Stimulated activated naive CD8-positive, alpha-beta T cell treated with anti-CD3 and anti-CD28 coated beads, Interleukin-15, Interleukin-2, amounts not matched to agents 100 ng/mL and 50 ng/mL, for 24 hours (primary cell): ENCODE results near the gene PUS7.
"Not testable (repeated sequence)": the region's sequence is repeated elsewhere in the genome, so short reads cannot be mapped to it uniquely, and the experiment has no call there.

ENCODE experiments used
- H3K27ac Mint-ChIP-seq: one replicate; pipeline ENCODE4 v1.8.0; 2021; ENCODE audit warnings: mild to moderate bottlenecking, mixed read lengths
- H3K27me3 Mint-ChIP-seq: one replicate; pipeline ENCODE4 v1.8.0; 2021; ENCODE audit warnings: mixed read lengths
- H3K36me3 Mint-ChIP-seq: one replicate; pipeline ENCODE4 v1.8.0; 2021; ENCODE audit warnings: low read depth, mixed read lengths
- H3K4me1 Mint-ChIP-seq: one replicate; pipeline ENCODE4 v1.8.0; 2021; ENCODE audit warnings: low read depth, mixed read lengths
- H3K4me3 Mint-ChIP-seq: one replicate; pipeline ENCODE4 v1.8.0; 2021; ENCODE audit warnings: mild to moderate bottlenecking, mixed read lengths
- H3K9me3 Mint-ChIP-seq: one replicate; pipeline ENCODE4 v1.8.0; 2021; ENCODE audit warnings: mixed read lengths

Gene PUS7

DNA sequence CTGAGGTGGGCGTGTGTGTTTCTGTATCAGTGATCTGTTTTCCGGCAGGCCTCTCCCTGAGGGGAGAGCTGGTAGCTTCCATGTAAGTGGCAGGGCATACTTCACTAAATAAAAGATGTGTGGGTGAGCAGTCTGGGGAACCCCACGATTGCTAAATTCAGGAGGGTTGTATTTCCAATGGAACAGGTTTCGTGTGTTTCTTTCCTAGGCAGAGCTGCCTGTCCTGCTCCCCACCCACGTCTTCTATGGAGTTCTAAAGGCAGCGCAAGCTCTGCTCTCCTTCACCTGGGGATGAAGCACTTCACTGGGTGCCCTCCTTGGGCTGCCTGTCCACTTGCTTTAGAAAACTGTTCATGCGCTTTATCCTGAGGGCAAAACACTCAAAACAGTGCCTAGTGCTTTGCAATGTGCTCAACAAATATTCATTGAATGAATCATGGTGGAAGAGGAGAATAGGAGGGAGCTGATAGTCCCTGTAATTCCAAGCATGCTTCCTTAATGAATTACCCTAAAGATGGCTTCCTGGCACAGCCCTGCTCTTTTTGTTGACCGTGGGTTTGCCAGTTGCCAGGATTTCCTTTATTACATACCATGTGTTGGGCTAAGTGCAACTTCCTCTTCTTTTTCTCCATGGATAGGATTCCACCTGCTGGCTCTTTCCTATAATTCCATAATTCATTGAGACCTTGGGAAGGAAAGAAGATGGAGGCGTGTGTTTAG, 82.7 kb downstream of the PUS7 start:
- no peak overlapping the region for H3K27ac Mint-ChIP-seq
- peaks cover 7% of the 10 kb centered on the region for H3K4me1 Mint-ChIP-seq
- no peak overlapping the region for H3K4me3 Mint-ChIP-seq
- no peaks in the 10 kb centered on the region for H3K9me3 Mint-ChIP-seq
- no peaks in the 10 kb centered on the region for H3K36me3 Mint-ChIP-seq
- no peaks in the 10 kb centered on the region for H3K27me3 Mint-ChIP-seq

DNA sequence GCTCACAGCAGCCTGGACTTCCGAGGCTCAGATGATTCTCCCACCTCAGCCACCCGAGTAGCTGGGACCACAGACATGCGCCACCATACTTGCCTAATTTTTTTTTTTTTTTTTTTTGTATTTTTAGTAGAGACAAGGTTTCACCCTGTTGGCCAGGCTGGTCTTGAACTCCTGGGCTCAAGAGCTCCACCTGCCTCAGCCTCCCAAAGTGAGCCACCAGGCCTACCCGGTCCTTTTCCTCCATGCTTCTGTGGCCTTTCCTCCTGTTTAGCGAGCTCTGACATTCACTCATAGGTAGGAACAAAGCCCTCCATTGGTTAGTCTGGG, 83.3 kb downstream of the PUS7 start:
- no peaks in the 10 kb centered on the region for H3K9me3 Mint-ChIP-seq
- no peak overlapping the region for H3K27ac Mint-ChIP-seq

DNA sequence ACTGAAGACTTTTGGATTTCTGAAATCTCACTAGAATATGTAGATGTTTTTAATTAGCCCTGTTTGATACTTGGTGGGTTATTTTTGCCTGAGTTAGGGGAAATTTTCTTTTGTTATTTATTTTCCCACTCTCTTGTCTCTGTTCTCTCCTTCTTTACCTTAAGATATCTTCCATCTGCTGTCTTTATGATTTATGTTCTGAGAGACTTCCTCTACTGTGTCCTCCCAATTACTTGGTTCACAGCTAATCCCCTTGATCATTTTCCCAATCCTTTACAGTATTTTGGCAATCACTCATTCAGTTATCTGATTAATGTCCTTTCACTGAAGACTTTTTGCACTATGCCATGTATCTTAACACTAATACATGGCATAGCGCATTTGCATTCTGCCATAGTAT, 83.8 kb downstream of the PUS7 start:
- Mint-ChIP-seq H3K27me3 (no peaks in the 10 kb centered on the region), H3K27ac (no peak overlapping the region), H3K4me1 (peaks cover 6% of the 10 kb centered on the region), H3K9me3 (no peaks in the 10 kb centered on the region), H3K36me3 (no peaks in the 10 kb centered on the region), H3K4me3 (no peak overlapping the region)

More for the DNA sequence above, 83.3 kb downstream of the PUS7 start:
- no peaks in the 10 kb centered on the region for H3K27me3 Mint-ChIP-seq
- peaks cover 6% of the 10 kb centered on the region for H3K4me1 Mint-ChIP-seq
- no peak overlapping the region for H3K4me3 Mint-ChIP-seq
- no peaks in the 10 kb centered on the region for H3K36me3 Mint-ChIP-seq

GRCh38 chr7:105437356-105437755, 84.7 kb downstream of the PUS7 start:
- H3K27ac Mint-ChIP-seq, H3K4me1 Mint-ChIP-seq, H3K27me3 Mint-ChIP-seq, H3K36me3 Mint-ChIP-seq, H3K9me3 Mint-ChIP-seq, H3K4me3 Mint-ChIP-seq: not testable (repeated sequence)

- Mint-ChIP-seq H3K4me1 (peaks cover 13% of the 10 kb centered on the region), H3K27me3 (no peaks in the 10 kb centered on the region), H3K9me3 (no peaks in the 10 kb centered on the region), H3K36me3 (no peaks in the 10 kb centered on the region), H3K27ac (no peak overlapping the region), H3K4me3 (no peak overlapping the region)
Observed at GRCh38 chr7:105429746-105430612, 92.1 kb downstream of the PUS7 start.

GRCh38 chr7:105426606-105427146, 95.4 kb downstream of the PUS7 start:
- Mint-ChIP-seq H3K27me3 (no peaks in the 10 kb centered on the region), H3K36me3 (no peaks in the 10 kb centered on the region), H3K4me1 (peaks cover 13% of the 10 kb centered on the region), H3K4me3 (no peak overlapping the region), H3K9me3 (no peaks in the 10 kb centered on the region), H3K27ac (peak overlapping the region; percentile 15)

GRCh38 chr7:105423987-105424386, 98.1 kb downstream of the PUS7 start:
- H3K4me1 Mint-ChIP-seq = peaks cover 13% of the 10 kb centered on the region
- no peak overlapping the region for H3K4me3 Mint-ChIP-seq
- no peaks in the 10 kb centered on the region for H3K27me3 Mint-ChIP-seq
- H3K36me3 Mint-ChIP-seq = no peaks in the 10 kb centered on the region
- no peak overlapping the region for H3K27ac Mint-ChIP-seq
- H3K9me3 Mint-ChIP-seq = no peaks in the 10 kb centered on the region

- H3K4me3 Mint-ChIP-seq = no peak overlapping the region
- no peaks in the 10 kb centered on the region for H3K4me1 Mint-ChIP-seq
- H3K27me3 Mint-ChIP-seq = no peaks in the 10 kb centered on the region
- H3K27ac Mint-ChIP-seq = no peak overlapping the region
- H3K36me3 Mint-ChIP-seq = no peaks in the 10 kb centered on the region
- no peaks in the 10 kb centered on the region for H3K9me3 Mint-ChIP-seq
Observed at GRCh38 chr7:105413887-105414437, 108.1 kb downstream of the PUS7 start.

- H3K27ac Mint-ChIP-seq, H3K27me3 Mint-ChIP-seq, H3K36me3 Mint-ChIP-seq, H3K4me3 Mint-ChIP-seq, H3K4me1 Mint-ChIP-seq, H3K9me3 Mint-ChIP-seq: not testable (repeated sequence)
Observed at GRCh38 chr7:105410774-105411173, 111.3 kb downstream of the PUS7 start.

DNA sequence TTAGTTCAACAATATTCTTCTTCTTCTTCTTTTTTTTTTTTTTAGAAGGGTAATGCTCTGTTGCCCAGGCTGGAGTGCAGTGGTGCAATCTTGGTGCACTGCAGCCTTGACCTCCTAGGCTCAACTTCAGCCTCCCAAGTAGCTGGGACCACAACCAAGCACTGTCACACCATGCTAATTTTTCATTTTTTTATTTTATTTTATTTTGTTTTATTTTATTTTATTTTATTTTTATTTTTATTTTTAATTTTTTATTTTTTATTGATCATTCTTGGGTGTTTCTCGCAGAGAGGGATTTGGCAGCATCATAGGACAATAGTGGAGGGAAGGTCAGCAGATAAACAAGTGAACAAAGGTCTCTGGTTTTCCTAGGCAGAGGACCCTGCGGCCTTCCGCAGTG, 112.3 kb downstream of the PUS7 start:
- not testable (repeated sequence) for H3K4me3 Mint-ChIP-seq, H3K36me3 Mint-ChIP-seq, H3K27ac Mint-ChIP-seq, H3K4me1 Mint-ChIP-seq, H3K27me3 Mint-ChIP-seq, H3K9me3 Mint-ChIP-seq

GRCh38 chr7:105408791-105409410, 113.2 kb downstream of the PUS7 start:
- no peaks in the 10 kb centered on the region for H3K4me1 Mint-ChIP-seq
- H3K9me3 Mint-ChIP-seq = no peaks in the 10 kb centered on the region
- no peaks in the 10 kb centered on the region for H3K27me3 Mint-ChIP-seq

More at GRCh38 chr7:105408791-105409410, 113.2 kb downstream of the PUS7 start:
- Mint-ChIP-seq H3K36me3 (no peaks in the 10 kb centered on the region), H3K27ac (no peak overlapping the region), H3K4me3 (no peak overlapping the region)
